Left lung (tissue), 10 donors: Measurements from ENCODE around the gene IFIT3. TPM values are rescaled to one million over a fixed set of nuclear protein-coding genes. Genes with fewer than 3 reads are reported as not detected.

ENCODE experiments used
- ATAC-seq: fragments of 200-7000 bp; cut with Tn5 transposase; one replicate; pipeline ENCODE4 v1.9.1; 2020; ENCODE audit warnings: moderate library complexity
- DNase-seq, 4 donors: peaks; one replicate each; pipeline ENCODE4 v3.0.0-alpha.2; 2013 to 2020
- H3K27ac ChIP-seq, 2 donors: fragments of 200-600 bp; sonication (generic) in 1 of 2; one replicate each; pipeline versions ENCODE4 v1.5.0 to v1.8.0; 2020 to 2021
- H3K27me3 ChIP-seq, 2 donors: fragments of 200-600 bp; sonication (generic) in 1 of 2; one replicate each; pipeline versions ENCODE4 v1.5.0 to v1.8.0; 2020 to 2021
- H3K36me3 ChIP-seq, 2 donors: fragments of 200-600 bp; sonication (generic) in 1 of 2; one replicate each; pipeline versions ENCODE4 v1.5.0 to v1.8.0; 2020 to 2021
- H3K4me1 ChIP-seq, 2 donors: fragments of 200-600 bp; one replicate each; pipeline ENCODE4 v1.8.0; 2021
- H3K4me3 ChIP-seq, 2 donors: fragments of 200-600 bp; sonication (generic) in 1 of 2; one replicate each; pipeline versions ENCODE4 v1.5.0 to v1.8.0; 2020 to 2021; ENCODE audit warnings: mild to moderate bottlenecking in 1 of 2
- H3K9me3 ChIP-seq, 2 donors: fragments of 200-600 bp; sonication (generic) in 1 of 2; one replicate each; pipeline versions ENCODE4 v1.5.0 to v1.8.0; 2020 to 2021
- intact Hi-C, 2 donors: fragments of 100-400 bp; cut with DNase I; formaldehyde crosslinking; loops; one replicate each; pipeline versions ENCODE4 v1.11.2 to v1.14.2; 2022
- polyA plus RNA-seq, 6 donors: library from polyadenylated mRNA; unstranded; fragments of 120-200 nt; gene quantifications; one replicate each; pipeline ENCODE4 v1.2.1, GENCODE V29; 2013; ENCODE audit not compliant: insufficient read length in 6 of 6
- total RNA-seq, 2 donors: library from RNA; stranded (reverse); fragmentation: NEBNext Ultra II Directional; extraction: Animal tissue kit (Norgen Biotek cat#: 25700); gene quantifications; one replicate each; pipeline ENCODE4 v1.2.1, GENCODE V29; 2021
- TF ChIP-seq, protein P1 (sequence below), 2 donors: fragments of 200-600 bp; sonication (generic) in 1 of 2; IDR thresholded peaks; one replicate each; pipeline versions ENCODE4 v1.5.0 to v1.8.0; 2021; ENCODE audit warnings: antibody characterized with exemption in 2 of 2
- donor health status: DM: no; HTN: yes; CAD: no.
- donor health status: DM: no; HTN: no; CAD: no.

The IFIT3 gene
- total and polyA plus RNA-seq, 8 donors: 12.4 to 48.9 (median 14.4) TPM

DNA sequence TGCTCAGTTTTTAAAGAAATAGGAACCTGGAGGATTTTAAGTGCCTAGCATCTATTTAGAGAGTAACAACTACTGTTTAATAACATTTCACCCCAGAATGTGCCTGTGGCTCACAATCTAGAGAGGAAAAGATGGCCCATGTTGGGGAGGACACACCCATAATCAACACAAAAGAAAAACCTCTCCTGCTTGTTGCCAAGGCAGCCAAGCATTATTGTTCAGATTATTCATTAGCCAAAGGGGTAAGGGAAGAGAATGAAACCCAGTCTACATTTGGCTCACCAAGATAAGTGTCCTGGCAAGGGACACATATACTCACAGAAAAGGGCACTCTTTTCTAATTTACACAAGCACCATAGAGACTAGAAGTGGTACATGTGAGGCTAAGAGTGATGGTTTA is 32.4 kb downstream of the IFIT3 start:
- Histone ChIP-seq H3K4me3 (no peak overlapping the region), H3K27ac (no peak overlapping the region), H3K4me1 (peaks cover 0 to 7% of the 10 kb centered on the region in 2 donors), H3K27me3 (no peaks in the 10 kb centered on the region), H3K36me3 (no peaks in the 10 kb centered on the region), H3K9me3 (no peaks in the 10 kb centered on the region)
- TF ChIP-seq, protein P1, sequence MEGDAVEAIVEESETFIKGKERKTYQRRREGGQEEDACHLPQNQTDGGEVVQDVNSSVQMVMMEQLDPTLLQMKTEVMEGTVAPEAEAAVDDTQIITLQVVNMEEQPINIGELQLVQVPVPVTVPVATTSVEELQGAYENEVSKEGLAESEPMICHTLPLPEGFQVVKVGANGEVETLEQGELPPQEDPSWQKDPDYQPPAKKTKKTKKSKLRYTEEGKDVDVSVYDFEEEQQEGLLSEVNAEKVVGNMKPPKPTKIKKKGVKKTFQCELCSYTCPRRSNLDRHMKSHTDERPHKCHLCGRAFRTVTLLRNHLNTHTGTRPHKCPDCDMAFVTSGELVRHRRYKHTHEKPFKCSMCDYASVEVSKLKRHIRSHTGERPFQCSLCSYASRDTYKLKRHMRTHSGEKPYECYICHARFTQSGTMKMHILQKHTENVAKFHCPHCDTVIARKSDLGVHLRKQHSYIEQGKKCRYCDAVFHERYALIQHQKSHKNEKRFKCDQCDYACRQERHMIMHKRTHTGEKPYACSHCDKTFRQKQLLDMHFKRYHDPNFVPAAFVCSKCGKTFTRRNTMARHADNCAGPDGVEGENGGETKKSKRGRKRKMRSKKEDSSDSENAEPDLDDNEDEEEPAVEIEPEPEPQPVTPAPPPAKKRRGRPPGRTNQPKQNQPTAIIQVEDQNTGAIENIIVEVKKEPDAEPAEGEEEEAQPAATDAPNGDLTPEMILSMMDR (IDR thresholded peaks at IDR 0.05): no peak
- ATAC-seq (peak; percentile 41), DNase-seq (no peak)
- intact Hi-C loops: no loop called here

DNA sequence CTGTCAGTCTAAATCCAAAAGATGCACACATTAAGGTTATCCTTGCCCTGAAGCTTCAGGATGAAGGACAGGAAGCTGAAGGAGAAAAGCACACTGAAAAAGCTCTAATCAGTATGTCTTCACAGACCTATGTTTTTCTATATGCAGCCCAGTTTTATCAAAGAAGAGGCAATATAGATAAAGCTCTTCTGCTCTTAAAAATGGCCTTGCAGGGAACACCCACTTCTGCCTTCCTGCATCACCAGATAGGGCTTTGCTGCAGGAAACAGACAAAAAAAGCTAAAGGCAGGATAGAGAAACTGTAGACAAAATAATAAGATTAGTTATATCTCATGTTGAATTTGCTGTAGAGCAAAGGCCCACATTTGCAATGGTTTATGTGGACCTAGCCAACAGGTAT is 35.1 kb downstream of the IFIT3 start:
- Histone ChIP-seq H3K36me3 (no peaks in the 10 kb centered on the region), H3K4me1 (peaks cover 0 to 12% of the 10 kb centered on the region in 2 donors), H3K27me3 (no peaks in the 10 kb centered on the region), H3K4me3 (no peak overlapping the region), H3K9me3 (no peaks in the 10 kb centered on the region), H3K27ac (no peak overlapping the region)
- no peak for ATAC-seq
- TF ChIP-seq, protein P1 (IDR thresholded peaks at IDR 0.05): no peak
- DNase-seq: no peak
- intact Hi-C loops: no loop called here

DNA sequence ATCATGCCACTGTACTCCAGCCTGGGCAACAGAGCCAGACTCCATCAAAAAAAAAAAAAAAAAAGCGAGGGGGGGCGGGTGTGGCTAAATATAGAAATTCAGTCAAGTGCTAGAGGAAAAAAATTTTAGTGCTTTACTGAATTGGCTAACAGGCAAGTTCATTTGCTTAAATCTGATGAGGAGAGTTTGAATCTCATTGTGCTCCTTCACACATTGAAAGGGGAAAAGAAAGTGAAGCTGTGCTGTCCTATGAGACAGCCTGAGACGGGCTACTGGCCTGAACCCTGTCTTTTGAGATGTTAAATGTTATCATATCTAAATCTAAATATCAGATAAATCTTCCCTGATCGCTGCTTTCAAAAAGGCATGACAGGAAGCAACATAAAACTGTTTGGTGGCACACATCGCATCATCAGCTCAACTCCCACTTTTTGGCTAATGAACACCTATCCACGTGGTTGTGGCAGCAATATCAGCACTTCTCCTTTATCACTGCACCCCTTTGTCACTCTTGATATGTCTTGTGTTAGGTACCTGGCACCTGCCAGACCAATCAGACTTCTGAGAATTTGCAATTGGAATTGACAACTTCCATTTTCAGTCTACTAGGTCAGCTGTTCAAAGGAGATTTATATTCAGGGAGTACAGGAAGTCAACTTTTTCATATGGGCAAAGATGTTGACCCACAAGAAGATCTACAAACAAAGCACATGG is 36.1 kb downstream of the IFIT3 start:
- H3K9me3 ChIP-seq: no peaks in the 10 kb centered on the region
- H3K27me3 ChIP-seq: no peaks in the 10 kb centered on the region
- ATAC-seq (no peak), DNase-seq (no peak)
- no peak overlapping the region for H3K4me3 ChIP-seq
- H3K36me3 ChIP-seq: no peaks in the 10 kb centered on the region
- intact Hi-C loops: no loop called here
- H3K4me1 ChIP-seq: peaks cover 0 to 13% of the 10 kb centered on the region in 2 donors
- no peak overlapping the region for H3K27ac ChIP-seq
- TF ChIP-seq, protein P1 (IDR thresholded peaks at IDR 0.05): no peak

DNA sequence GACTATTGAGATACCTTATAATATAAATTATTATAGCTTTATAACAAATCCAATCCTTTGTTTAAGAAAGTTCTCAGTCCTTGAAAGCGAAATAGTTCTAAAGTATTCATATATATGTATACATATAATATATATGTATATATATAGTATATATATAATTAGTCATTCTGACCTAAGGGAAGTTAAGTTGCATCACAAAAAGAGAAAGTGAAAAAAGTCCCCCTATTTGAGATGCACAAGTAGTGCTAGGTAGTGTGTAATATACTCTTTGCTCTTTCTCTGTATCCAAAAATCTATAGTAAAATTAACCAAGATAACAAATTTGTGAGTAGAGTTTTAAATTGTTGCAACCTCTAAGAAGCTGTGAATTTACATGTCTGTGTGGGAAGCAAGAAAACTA is 36.7 kb downstream of the IFIT3 start:
- no peak overlapping the region for H3K4me3 ChIP-seq
- TF ChIP-seq, protein P1 (IDR thresholded peaks at IDR 0.05): no peak
- H3K4me1 ChIP-seq: peaks cover 5 to 19% of the 10 kb centered on the region in 2 donors
- DNase-seq (no peak), ATAC-seq (no peak)
- intact Hi-C loops: no loop called here
- no peaks in the 10 kb centered on the region for H3K9me3 ChIP-seq
- no peaks in the 10 kb centered on the region for H3K27me3 ChIP-seq
- H3K27ac ChIP-seq: no peak overlapping the region
- no peaks in the 10 kb centered on the region for H3K36me3 ChIP-seq

DNA sequence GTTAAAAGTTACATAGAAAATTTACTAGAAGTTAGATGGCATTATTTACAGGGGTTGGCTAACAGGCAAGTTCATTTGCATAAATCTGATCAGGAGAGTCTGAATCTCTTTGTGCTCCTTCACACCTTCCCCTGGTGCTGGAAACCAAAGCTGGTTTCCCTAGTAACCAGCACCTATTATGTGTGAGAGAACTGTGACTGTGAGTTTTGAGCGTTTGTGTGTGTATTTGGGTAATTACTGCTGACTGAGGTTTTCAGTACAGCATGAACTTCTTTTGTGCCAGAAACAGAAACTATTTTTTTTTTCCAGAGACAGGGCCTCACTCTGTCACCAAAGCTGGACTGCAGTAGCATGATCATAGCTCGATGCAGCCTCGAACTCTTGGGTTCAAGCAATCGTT is 39.7 kb downstream of the IFIT3 start:
- TF ChIP-seq, protein P1 (IDR thresholded peaks at IDR 0.05): no peak
- H3K9me3 ChIP-seq: no peaks in the 10 kb centered on the region

More for the DNA sequence above, 39.7 kb downstream of the IFIT3 start:
- intact Hi-C loops: no loop called here
- H3K4me1 ChIP-seq: peaks cover 6 to 23% of the 10 kb centered on the region in 2 donors
- peak overlapping the region in 1 of 2 donors; percentile 4 for H3K27ac ChIP-seq
- H3K36me3 ChIP-seq: no peaks in the 10 kb centered on the region
- H3K4me3 ChIP-seq: no peak overlapping the region
- peak in 1 of 4 donors; percentile 76 for DNase-seq
- peak; percentile 14 for ATAC-seq
- no peaks in the 10 kb centered on the region for H3K27me3 ChIP-seq
